Stimulated activated CD4-positive, alpha-beta T cell treated with anti-CD3 and anti-CD28 coated beads, Interleukin-15, amount 100 ng/mL, for 1 hour (primary cell): ENCODE measurements around the gene RPAP2.

Experiments used
- DNase-seq, 2 donors: peaks; one replicate each; pipeline ENCODE4 v3.0.0-alpha.2; 2020; ENCODE audit warnings: low read depth in 1 of 2, low spot score in 1 of 2

The RPAP2 gene

GRCh38 chr1:92445865-92446264 lies 147.0 kb downstream of the RPAP2 start:
- DNase-seq = no peak

DNA sequence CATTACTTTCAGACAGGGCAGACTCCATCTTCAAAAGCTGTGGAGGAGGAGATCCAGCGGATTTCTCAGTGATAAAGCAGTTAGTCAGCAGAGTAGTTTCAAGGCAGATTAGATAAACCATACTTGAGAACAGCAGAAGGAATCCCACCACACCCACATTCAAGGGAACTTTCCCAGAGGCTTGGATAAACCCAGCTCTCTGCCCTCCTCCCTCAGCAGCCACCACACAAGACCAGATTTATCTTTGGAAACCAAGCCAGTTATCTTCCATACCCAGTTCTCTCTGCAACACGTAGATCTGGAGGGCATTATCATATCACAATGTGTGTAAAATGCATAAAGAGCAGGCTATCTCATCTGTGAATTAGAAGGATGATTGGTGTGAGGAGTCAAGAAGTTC lies 147.7 kb downstream of the RPAP2 start:
- no peak for DNase-seq

GRCh38 chr1:92447033-92447681 lies 148.3 kb downstream of the RPAP2 start:
- no peak for DNase-seq

DNA sequence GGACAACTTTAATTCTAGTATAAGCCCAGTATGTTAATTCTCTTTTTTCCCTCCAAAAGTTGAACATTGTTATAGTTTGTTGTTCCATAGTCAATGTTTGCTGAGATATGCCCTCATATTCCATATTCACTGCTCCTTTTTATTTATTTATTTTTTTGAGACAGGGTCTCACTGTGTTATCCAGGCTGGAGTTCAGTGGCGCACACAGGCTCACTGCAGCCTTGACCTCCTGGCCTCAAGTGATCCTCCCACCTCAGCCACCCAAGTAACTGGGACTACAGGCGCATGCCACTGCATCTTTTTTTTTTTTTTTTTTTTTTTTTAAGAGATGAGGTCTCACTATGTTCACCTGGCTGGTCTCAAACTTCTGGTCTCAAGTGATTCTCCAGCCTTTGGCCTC lies 149.1 kb downstream of the RPAP2 start:
- DNase-seq = no peak
